DND-41 (cell line): Measurements from ENCODE around the gene FBXL12.

ENCODE experiments used
- ATAC-seq: fragments of 200-7000 bp; cut with Tn5 transposase; 3 replicates; pipeline ENCODE4 v1.9.1; 2021; ENCODE audit warnings: low read depth; ENCODE audit not compliant: insufficient read depth
- DNase-seq: peaks from one replicate; pipeline ENCODE4 v3.0.0-alpha.2; 2020
- H2AFZ ChIP-seq: 2 replicates; pipeline ENCODE4 v1.6.0; 2012; ENCODE audit warnings: low read depth, low read length
- H3K27ac ChIP-seq: 2 replicates; pipeline ENCODE4 v1.5.1; 2012; ENCODE audit warnings: low read length, inconsistent platforms
- H3K27me3 ChIP-seq: fragments of 200-600 bp; sonication (generic); 2 replicates; pipeline ENCODE4 v1.6.0; 2012; ENCODE audit warnings: low read length, mild to moderate bottlenecking, inconsistent platforms; ENCODE audit not compliant: insufficient read depth, poor library complexity
- H3K36me3 ChIP-seq: 2 replicates; pipeline ENCODE4 v1.5.1; 2012; ENCODE audit warnings: low read length, inconsistent platforms; ENCODE audit not compliant: insufficient read depth
- H3K4me1 ChIP-seq: 2 replicates; pipeline ENCODE4 v1.5.1; 2012; ENCODE audit warnings: mild to moderate bottlenecking, low read length; ENCODE audit not compliant: insufficient read depth
- H3K4me2 ChIP-seq: 2 replicates; pipeline ENCODE4 v1.6.0; 2012; ENCODE audit warnings: mild to moderate bottlenecking, moderate library complexity, low read length, inconsistent platforms; ENCODE audit not compliant: insufficient read depth
- H3K4me3 ChIP-seq, 2 experiments: fragments of 200-600 bp in 1 of 2; shearing (Covaris generic) in 1 of 2; 2 replicates each; pipeline ENCODE4 v1.5.1; 2012 to 2016; ENCODE audit warnings: inconsistent platforms in 2 of 2, low read length in 2 of 2, mild to moderate bottlenecking in 2 of 2, low read depth in 1 of 2, moderate library complexity in 1 of 2
- H3K79me2 ChIP-seq: 2 replicates; pipeline ENCODE4 v1.6.0; 2012; ENCODE audit warnings: low read length, inconsistent platforms; ENCODE audit not compliant: insufficient read depth
- H3K9ac ChIP-seq: 2 replicates; pipeline ENCODE4 v1.6.0; 2012; ENCODE audit warnings: low read depth, mild to moderate bottlenecking, inconsistent platforms, low read length, moderate library complexity
- H3K9me3 ChIP-seq: 2 replicates; pipeline ENCODE4 v1.5.1; 2012; ENCODE audit warnings: low read length, moderate library complexity, mild to moderate bottlenecking, inconsistent platforms; ENCODE audit not compliant: insufficient read depth, severe bottlenecking
- H4K20me1 ChIP-seq: 2 replicates; pipeline ENCODE4 v1.6.0; 2012; ENCODE audit warnings: low read length; ENCODE audit not compliant: insufficient read depth
- CTCF ChIP-seq: IDR thresholded peaks from 2 replicates; pipeline ENCODE4 v1.5.1; 2012; ENCODE audit warnings: borderline replicate concordance, low read length, moderate library complexity, mild to moderate bottlenecking; ENCODE audit not compliant: poor library complexity, severe bottlenecking; ENCODE audit errors: extremely low read depth
- EZH2 ChIP-seq: IDR thresholded peaks from 3 replicates; pipeline ENCODE4 v1.6.1; 2012; ENCODE audit warnings: borderline replicate concordance, low read depth, mild to moderate bottlenecking, moderate library complexity, low read length, inconsistent platforms; ENCODE audit not compliant: severe bottlenecking

Gene FBXL12

DNA sequence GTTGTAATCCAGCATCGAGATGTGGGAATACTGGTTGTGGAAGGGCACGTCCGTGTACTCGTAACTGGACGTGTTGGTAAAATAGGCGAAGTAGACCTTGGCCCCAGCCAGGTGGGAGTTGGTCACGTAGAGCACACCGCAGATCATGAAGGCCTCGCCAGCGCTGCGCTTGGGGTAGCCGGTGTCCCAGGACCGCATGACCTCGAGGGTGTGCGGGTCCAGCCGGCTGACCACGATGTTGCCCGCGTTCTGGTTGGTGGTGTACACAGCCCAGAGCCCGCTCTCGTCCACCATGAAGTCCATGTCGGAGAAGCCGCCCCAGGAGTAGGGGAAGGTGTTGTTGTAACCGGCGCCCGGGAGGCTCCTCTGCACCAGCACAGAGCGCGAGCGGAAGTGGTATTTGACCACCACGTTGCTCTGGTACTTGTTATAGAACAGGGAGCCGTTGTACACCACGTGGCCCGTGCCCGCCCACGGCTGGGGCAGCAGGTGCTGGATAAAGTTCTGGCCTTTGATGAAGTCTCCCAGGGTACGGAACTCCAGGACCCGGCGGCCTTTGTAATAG is 35.5 kb upstream of the FBXL12 start:
- H3K4me2 ChIP-seq: no peak overlapping the region
- H3K9ac ChIP-seq: no peak overlapping the region
- peaks cover 19% of the 10 kb centered on the region for H3K36me3 ChIP-seq
- no peaks in the 10 kb centered on the region for H3K27me3 ChIP-seq
- no peak overlapping the region for H2AFZ ChIP-seq
- TF ChIP-seq CTCF: no peak
- TF ChIP-seq EZH2: no peak
- no peak overlapping the region for H3K27ac ChIP-seq
- H3K4me3 ChIP-seq: no peak overlapping the region
- ATAC-seq (no peak), DNase-seq (no peak)
- H3K4me1 ChIP-seq: peaks cover 21% of the 10 kb centered on the region
- H4K20me1 ChIP-seq: peaks cover 18% of the 10 kb centered on the region
- no peaks in the 10 kb centered on the region for H3K79me2 ChIP-seq
- no peaks in the 10 kb centered on the region for H3K9me3 ChIP-seq

GRCh38 chr19:9850235-9850959 is 31.5 kb upstream of the FBXL12 start:
- Histone ChIP-seq H3K36me3 (peaks cover 58% of the 10 kb centered on the region), H3K27ac (no peak overlapping the region)

DNA sequence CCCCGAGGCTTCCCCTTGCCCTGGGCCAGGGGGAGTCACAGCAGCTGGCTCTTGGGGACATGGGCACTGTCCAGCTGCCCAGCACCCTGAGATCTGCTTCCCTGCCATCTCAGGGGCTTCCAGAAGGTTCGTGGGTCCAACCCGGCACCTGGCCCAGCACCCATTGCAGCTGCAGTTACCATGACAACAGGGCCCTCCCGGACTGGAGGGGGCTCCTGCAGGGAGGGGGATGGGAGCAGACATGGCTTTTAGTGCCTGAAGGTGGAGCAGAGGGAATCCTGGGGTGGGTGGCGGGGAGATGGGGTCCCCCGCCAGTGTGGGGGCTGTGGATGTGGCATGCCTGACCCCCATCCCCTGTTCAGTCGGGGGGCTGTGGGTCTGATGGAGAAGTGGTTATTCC is 30.9 kb upstream of the FBXL12 start:
- Histone ChIP-seq H2AFZ (no peak overlapping the region), H3K27ac (no peak overlapping the region)

More at GRCh38 chr19:9850235-9850959, 31.5 kb upstream of the FBXL12 start:
- no peak overlapping the region for H3K4me3 ChIP-seq
- no peaks in the 10 kb centered on the region for H3K9me3 ChIP-seq
- no peak for ATAC-seq
- TF ChIP-seq EZH2: no peak
- no peak for TF ChIP-seq CTCF
- H3K4me1 ChIP-seq: no peaks in the 10 kb centered on the region
- H4K20me1 ChIP-seq: peaks cover 49% of the 10 kb centered on the region
- no peak overlapping the region for H2AFZ ChIP-seq
- no peak overlapping the region for H3K4me2 ChIP-seq
- H3K9ac ChIP-seq: no peak overlapping the region
- peaks cover 13% of the 10 kb centered on the region for H3K79me2 ChIP-seq
- H3K27me3 ChIP-seq: no peaks in the 10 kb centered on the region
- DNase-seq: no peak

More for the DNA sequence above, 30.9 kb upstream of the FBXL12 start:
- TF ChIP-seq CTCF: no peak
- TF ChIP-seq EZH2: no peak
- Histone ChIP-seq H3K4me1 (no peaks in the 10 kb centered on the region), H3K4me2 (no peak overlapping the region), H3K36me3 (peaks cover 64% of the 10 kb centered on the region), H3K9me3 (no peaks in the 10 kb centered on the region), H3K4me3 (no peak overlapping the region), H3K79me2 (peaks cover 18% of the 10 kb centered on the region), H4K20me1 (peaks cover 50% of the 10 kb centered on the region), H3K9ac (no peak overlapping the region), H3K27me3 (no peaks in the 10 kb centered on the region)
- DNase-seq (no peak), ATAC-seq (no peak)
